GM12878 (cell line): ENCODE data around the gene RUNDC1. TPM values are rescaled to one million over a fixed set of nuclear protein-coding genes. Genes with fewer than 3 reads are reported as not detected.

Experiments
- ATAC-seq: fragments of 200-7000 bp; cut with Tn5 transposase; 3 replicates; pipeline ENCODE4 v1.9.1; 2020; ENCODE audit warnings: mild to moderate bottlenecking, moderate library complexity
- BruUV-seq: library from RNA; stranded (reverse); fragments of 400-500 nt; replicated peaks from 2 replicates; lab custom pipeline; 2021; lab: Mats Ljungman, UMichigan
- CTCF ChIA-PET: fragments of 300-600 bp; sonication (Branson Sonifier 250); formaldehyde crosslinking; extraction: SDS; loops from one replicate; lab custom pipeline; 2021; ENCODE audit warnings: inconsistent platforms; lab: Yijun Ruan, JAX
- POLR2A ChIA-PET: fragments of 350-600 bp; formaldehyde crosslinking; extraction: SDS; loops from one replicate; lab custom pipeline; 2021; ENCODE audit warnings: inconsistent platforms; lab: Charles Lee
- RAD21 ChIA-PET: fragments of 300-600 bp; sonication (Branson Sonifier 250); formaldehyde crosslinking; loops from one replicate; lab custom pipeline; 2023; ENCODE audit warnings: antibody characterized with exemption; ENCODE audit not compliant: unreplicated experiment; lab: Charles Lee
- SMC1A ChIA-PET: fragments of 300-600 bp; sonication (Branson Sonifier 250); formaldehyde crosslinking; loops from one replicate; lab custom pipeline; 2023; ENCODE audit not compliant: unreplicated experiment, uncharacterized antibody; lab: Charles Lee
- DNase-seq: peaks from one replicate; pipeline ENCODE4 v3.0.0-alpha.2; 2011; ENCODE audit warnings: low read depth, low spot score
- FAIRE-seq: peaks from 3 replicates; lab custom pipeline; 2011; peaks lifted over from hg19 to GRCh38; lab: Jason Lieb, UNC
- H2AFZ ChIP-seq: 2 replicates; pipeline ENCODE4 v1.6.0; 2011; ENCODE audit warnings: low read depth, low read length, control low read depth; ENCODE audit not compliant: control insufficient read depth
- H3K27ac ChIP-seq: 2 replicates; pipeline ENCODE4 v1.5.1; 2011; ENCODE audit warnings: control low read depth; ENCODE audit not compliant: control insufficient read depth, insufficient read depth
- H3K27me3 ChIP-seq, 2 experiments: replicated peaks in 1 of 2; 2 replicates each; pipeline versions ENCODE4 v1.6.0 to v1.6.1; 2011; ENCODE audit warnings: low read length in 1 of 2; ENCODE audit not compliant: control insufficient read depth in 2 of 2, insufficient read depth in 2 of 2
- H3K36me3 ChIP-seq, 2 experiments: 2 replicates each; pipeline ENCODE4 v1.5.1; 2011; ENCODE audit warnings: low read length in 1 of 2; ENCODE audit not compliant: control insufficient read depth in 2 of 2, insufficient read depth in 2 of 2
- H3K4me1 ChIP-seq: 2 replicates; pipeline ENCODE4 v1.6.1; 2011; ENCODE audit warnings: mild to moderate bottlenecking, low read length, moderate library complexity, mixed read lengths; ENCODE audit not compliant: control insufficient read depth, insufficient read depth
- H3K4me2 ChIP-seq: 2 replicates; pipeline ENCODE4 v1.6.0; 2011; ENCODE audit warnings: control low read depth; ENCODE audit not compliant: control insufficient read depth, insufficient read depth
- H3K4me3 ChIP-seq: fragments of 200-600 bp; sonication (generic); 2 replicates; pipeline ENCODE4 v1.5.1; 2016
- H3K79me2 ChIP-seq: 2 replicates; pipeline ENCODE4 v1.6.0; 2011; ENCODE audit warnings: low read length; ENCODE audit not compliant: control insufficient read depth, insufficient read depth
- H3K9ac ChIP-seq: 2 replicates; pipeline ENCODE4 v1.8.0; 2011; ENCODE audit warnings: low read length, control low read depth, mixed read lengths; ENCODE audit not compliant: control insufficient read depth, insufficient read depth
- H3K9me3 ChIP-seq: replicated peaks from 3 replicates; pipeline ENCODE4 v1.5.1; 2011; ENCODE audit warnings: mild to moderate bottlenecking, low read length; ENCODE audit not compliant: control insufficient read depth, insufficient read depth
- H4K20me1 ChIP-seq: 2 replicates; pipeline ENCODE4 v1.6.0; 2011; ENCODE audit not compliant: control insufficient read depth, insufficient read depth
- BCL11A ChIP-seq: IDR thresholded peaks from 2 replicates; pipeline ENCODE4 v1.6.1; 2011; ENCODE audit warnings: low read depth, low read length
- BRCA1 ChIP-seq: IDR thresholded peaks from 2 replicates; pipeline ENCODE4 v1.6.1; 2011; ENCODE audit warnings: low read depth, low read length, improper control_type of control experiment
- CHD1 ChIP-seq: IDR thresholded peaks from 2 replicates; pipeline ENCODE4 v1.6.1; 2012; ENCODE audit warnings: low read depth, low read length, improper control_type of control experiment
- CUX1 ChIP-seq: IDR thresholded peaks from 2 replicates; pipeline ENCODE4 v1.6.1; 2012; ENCODE audit warnings: improper control_type of control experiment, low read depth, low read length; ENCODE audit not compliant: insufficient replicate concordance
- HDAC2 ChIP-seq: fragments of 200-600 bp; sonication (generic); IDR thresholded peaks from 2 replicates; pipeline ENCODE4 v1.6.1; 2017
- HDAC6 ChIP-seq: fragments of 200-600 bp; sonication (generic); IDR thresholded peaks from one replicate; pipeline ENCODE4 v1.8.0; 2017; ENCODE audit warnings: antibody characterized with exemption; ENCODE audit not compliant: unreplicated experiment
- KLF5 ChIP-seq: fragments of 450-650 bp; IDR thresholded peaks from 2 replicates; pipeline ENCODE4 v1.6.1; 2014; ENCODE audit warnings: mild to moderate bottlenecking; ENCODE audit not compliant: partially characterized antibody
- RB1 ChIP-seq: fragments of 450-650 bp; formaldehyde crosslinking; IDR thresholded peaks from 2 replicates; pipeline ENCODE4 v1.6.1; 2017; ENCODE audit warnings: mild to moderate bottlenecking, borderline replicate concordance
- TCF7 ChIP-seq: IDR thresholded peaks from 2 replicates; pipeline ENCODE4 v1.6.1; 2014; ENCODE audit warnings: antibody characterized with exemption, borderline replicate concordance
- WGBS: methylation state at CpG from one replicate; pipeline ENCODE4 v1.1.6; 2016; ENCODE audit warnings: low lambda C conversion rate; ENCODE audit not compliant: insufficient replicate concordance, insufficient coverage; ENCODE audit errors: missing lambda C conversion rate; 5-methylcytosine and 5-hydroxymethylcytosine counted together
- in situ Hi-C: fragments of 300-500 bp; cut with MboI; formaldehyde crosslinking; loops from 9 replicates; pipeline ENCODE4 v1.14.3; 2018; ENCODE audit warnings: mixed read lengths
- intact Hi-C: fragments of 100-400 bp; cut with micrococcal nuclease; formaldehyde crosslinking; loops from one replicate; pipeline ENCODE4 v1.14.2; 2022; ENCODE audit not compliant: unreplicated experiment
- polyA plus RNA-seq, 11 experiments: library from polyadenylated mRNA; depleted of rRNA in 4 of 11; unstranded in 6 of 11; stranded (reverse) in 5 of 11; fragments of >200 nt; fragmentation: Nextera tagmentation in 4 of 11; fragmentation: Illumina TruSeq in 1 of 11; extraction: Ambion mirVana in 4 of 11; extraction: Trizol in 1 of 11; gene quantifications; 1 replicate in 1 of 11; 2 replicates in 10 of 11; pipeline versions ENCODE4 v1.2.1 to v1.2.3, GENCODE V29; 2011 to 2016; ENCODE audit warnings: inconsistent platforms in 2 of 11, missing spikeins in 2 of 11, low read depth in 1 of 11
- total RNA-seq, 4 experiments: library from RNA; depleted of rRNA in 3 of 4; stranded (reverse); fragments of >200 nt in 3 of 4; fragmentation: Illumina TruSeq in 1 of 4; extraction: Trizol in 1 of 4; gene quantifications; 2 replicates each; pipeline versions ENCODE4 v1.2.1 to v1.2.3, GENCODE V29; 2013 to 2021

RUNDC1 gene
- total and polyA plus RNA-seq, 10 of the 15 experiments (the other 5 are each of a cell fraction or from before 2014, with no cell fraction given): 2.9 to 15.6 (median 8.2) TPM

DNA sequence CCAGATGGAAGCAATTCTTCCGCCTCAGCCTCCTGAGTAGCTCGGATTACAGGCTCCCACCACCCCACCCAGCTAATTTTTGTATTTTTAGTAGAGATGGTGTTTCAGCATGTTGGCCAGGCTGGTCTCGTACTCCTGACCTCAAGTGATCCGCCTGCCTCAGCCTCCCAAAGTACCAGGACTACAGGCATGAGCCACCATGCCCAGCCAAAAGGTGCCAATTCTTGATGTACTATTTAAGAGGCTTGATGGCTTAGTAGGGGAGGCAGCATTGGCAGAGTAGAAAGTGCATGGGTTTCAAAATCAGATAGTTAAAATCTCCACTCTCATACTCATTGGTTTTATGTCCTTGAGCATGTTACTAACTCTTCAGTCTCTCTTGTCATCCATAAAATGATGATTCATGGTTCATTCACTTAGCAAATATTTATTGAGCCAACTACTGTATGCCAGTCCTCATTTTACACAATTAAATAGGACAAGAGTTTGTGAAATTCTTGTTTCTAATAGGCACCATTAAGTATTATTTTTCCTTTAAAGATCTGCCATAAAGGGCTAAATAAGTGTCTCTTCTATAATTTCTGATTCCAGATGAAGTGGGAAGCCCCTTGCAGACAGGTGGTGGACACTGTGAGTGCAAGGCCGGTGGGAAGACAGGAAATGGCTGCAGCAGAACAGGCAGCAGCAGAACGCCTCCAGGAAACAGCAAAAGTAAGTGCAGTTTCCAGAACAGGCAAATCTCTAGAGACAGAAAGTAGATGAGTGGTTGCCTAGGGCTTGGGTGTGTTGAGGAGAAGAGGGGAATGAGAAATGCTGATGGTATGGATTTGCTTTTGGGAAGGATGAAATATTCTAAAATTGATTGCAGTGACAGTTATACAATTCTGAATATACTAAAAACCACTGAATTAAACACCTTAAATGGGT is 9.6 kb downstream of the RUNDC1 start (continued):
- TF ChIP-seq CUX1 (no peak), CHD1 (no peak)

DNA sequence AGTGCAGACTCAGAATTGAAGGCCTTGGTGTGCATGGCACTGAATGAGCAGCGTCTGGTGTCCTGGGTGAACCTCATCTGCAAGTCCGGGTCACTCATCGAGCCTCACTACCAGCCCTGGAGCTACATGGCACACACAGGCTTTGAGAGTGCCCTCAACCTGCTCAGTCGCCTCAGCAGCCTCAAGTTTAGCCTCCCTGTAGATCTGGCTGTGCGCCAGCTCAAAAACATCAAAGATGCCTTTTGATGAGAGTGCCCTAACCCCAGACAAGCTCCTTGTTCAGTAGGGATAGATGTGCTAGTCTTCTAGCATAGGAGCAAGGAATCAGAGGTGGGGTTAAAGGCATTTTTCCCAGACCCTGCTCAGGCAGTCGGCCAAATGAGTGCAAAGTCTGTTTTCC is 11.1 kb downstream of the RUNDC1 start:
- Histone ChIP-seq H3K27ac (no peak overlapping the region), H3K27me3 (no peaks in the 10 kb centered on the region), H3K79me2 (peaks cover 5% of the 10 kb centered on the region), H3K36me3 (peaks cover 13 to 35% of the 10 kb centered on the region in 2 experiments), H3K4me1 (peaks cover 8% of the 10 kb centered on the region), H3K4me3 (no peak overlapping the region), H3K9ac (no peak overlapping the region), H4K20me1 (no peaks in the 10 kb centered on the region), H3K4me2 (no peak overlapping the region), H2AFZ (no peak overlapping the region), H3K9me3 (no peaks in the 10 kb centered on the region)
- in situ Hi-C loops: no loop called here
- intact Hi-C loops: loop anchor here (10.0 kb wide), 1 partner anchor 147 kb away; the partner anchor contains the start of gene AOC2
- 99% methylated on average over 6 of the region's 6 CpGs for WGBS
- ChIA-PET RAD21 (no interaction called here), CTCF (no interaction called here), SMC1A (no interaction called here), POLR2A (no interaction called here)
- ATAC-seq (no peak), DNase-seq (no peak), FAIRE-seq (no peak)
- no TSS peak for BruUV-seq
- TF ChIP-seq BRCA1 (no peak), KLF5 (no peak), HDAC2 (no peak), TCF7 (no peak), BCL11A (no peak), HDAC6 (no peak), RB1 (no peak)
